Naive thymus-derived CD4-positive, alpha-beta T cell (primary cell): ENCODE data around the gene KRTAP10-10. TPM values are rescaled to one million over a fixed set of nuclear protein-coding genes. Genes with fewer than 3 reads are reported as not detected.
A peak's percentile ranks its signal among the peaks of the same experiment; 100 is the strongest.

ENCODE experiments used
- ATAC-seq: fragments of 150-1000 bp; cut with Tn5 transposase; 2 replicates; pipeline ENCODE4 v1.10.0; 2021; ENCODE audit warnings: mild to moderate bottlenecking, moderate library complexity
- CTCF ChIA-PET: fragments of 350-600 bp; sonication (Branson Sonifier 250); formaldehyde crosslinking; loops from one replicate; lab custom pipeline; 2021; ENCODE audit warnings: antibody characterized with exemption; lab: Charles Lee
- POLR2A ChIA-PET: fragments of 350-600 bp; sonication (Branson Sonifier 250); formaldehyde crosslinking; loops from one replicate; lab custom pipeline; 2021; ENCODE audit warnings: antibody characterized with exemption, inconsistent platforms; lab: Charles Lee
- DNase-seq, 9 donors: peaks; one replicate each; pipeline versions ENCODE4 v3.0.0 to v3.0.0-alpha.2; 2020 to 2022; ENCODE audit warnings: mixed read lengths in 1 of 9
- H3K27ac ChIP-seq: one replicate; pipeline ENCODE4 v1.7.0; 2013; ENCODE audit warnings: mild to moderate bottlenecking, low read depth, low read length, moderate library complexity
- H3K27me3 ChIP-seq, 2 donors: one replicate each; pipeline ENCODE4 v1.7.0; 2013; ENCODE audit warnings: low read length in 2 of 2, mild to moderate bottlenecking in 2 of 2, moderate library complexity in 2 of 2; ENCODE audit not compliant: control insufficient read depth in 2 of 2, insufficient read depth in 2 of 2
- H3K36me3 ChIP-seq, 3 experiments: 1 replicate in 2 of 3; 2 replicates in 1 of 3; pipeline ENCODE4 v1.7.0; 2013; ENCODE audit warnings: low read length in 3 of 3, mild to moderate bottlenecking in 3 of 3, moderate library complexity in 1 of 3; ENCODE audit not compliant: insufficient read depth in 3 of 3, control insufficient read depth in 2 of 3
- H3K4me1 ChIP-seq, 2 donors: one replicate each; pipeline ENCODE4 v1.7.0; 2013; ENCODE audit warnings: low read length in 2 of 2, mild to moderate bottlenecking in 2 of 2, moderate library complexity in 1 of 2; ENCODE audit not compliant: control insufficient read depth in 2 of 2, insufficient read depth in 2 of 2
- H3K4me3 ChIP-seq: 2 replicates; pipeline ENCODE4 v1.7.0; 2013; ENCODE audit warnings: mild to moderate bottlenecking, low read length
- H3K9me3 ChIP-seq, 3 experiments: 1 replicate in 2 of 3; 2 replicates in 1 of 3; pipeline ENCODE4 v1.7.0; 2013; ENCODE audit warnings: low read length in 3 of 3; ENCODE audit not compliant: control insufficient read depth in 2 of 3
- H3K27ac Mint-ChIP-seq, 9 donors: one replicate each; pipeline ENCODE4 v1.8.0; 2020 to 2022; ENCODE audit warnings: mixed read lengths in 9 of 9, mild to moderate bottlenecking in 8 of 9, moderate library complexity in 5 of 9, inconsistent platforms in 2 of 9
- H3K27me3 Mint-ChIP-seq, 5 donors: one replicate each; pipeline ENCODE4 v1.8.0; 2021 to 2022; ENCODE audit warnings: mixed read lengths in 5 of 5, mild to moderate bottlenecking in 1 of 5
- H3K36me3 Mint-ChIP-seq, 5 donors: one replicate each; pipeline ENCODE4 v1.8.0; 2020 to 2022; ENCODE audit warnings: mixed read lengths in 5 of 5, mild to moderate bottlenecking in 3 of 5, inconsistent platforms in 1 of 5
- H3K4me1 Mint-ChIP-seq, 7 donors: one replicate each; pipeline ENCODE4 v1.8.0; 2020 to 2022; ENCODE audit warnings: mixed read lengths in 7 of 7, mild to moderate bottlenecking in 3 of 7, inconsistent platforms in 1 of 7
- H3K4me3 Mint-ChIP-seq, 10 donors: one replicate each; pipeline ENCODE4 v1.8.0; 2020 to 2022; ENCODE audit warnings: mild to moderate bottlenecking in 10 of 10, mixed read lengths in 10 of 10, moderate library complexity in 6 of 10, inconsistent platforms in 2 of 10
- H3K9me3 Mint-ChIP-seq, 11 donors: one replicate each; pipeline ENCODE4 v1.8.0; 2020 to 2022; ENCODE audit warnings: mixed read lengths in 11 of 11, mild to moderate bottlenecking in 4 of 11, inconsistent platforms in 1 of 11, moderate library complexity in 1 of 11
- intact Hi-C, 2 donors: fragments of 100-400 bp; cut with micrococcal nuclease; formaldehyde crosslinking; loops; one replicate each; pipeline ENCODE4 v1.15.1; 2023
- polyA plus RNA-seq, 2 donors: library from polyadenylated mRNA; unstranded; fragments of 300-500 nt; fragmentation: Illumina TruSeq; gene quantifications; one replicate each; pipeline ENCODE4 v1.2.3, GENCODE V29; 2021
- total RNA-seq, 6 experiments: library from RNA in 5 of 6; stranded (reverse) in 5 of 6; gene quantifications; 1 replicate in 5 of 6; 2 replicates in 1 of 6; pipeline ENCODE4 v1.2.3 and lab custom pipeline; 2021 to 2026

KRTAP10-10 gene
- total and polyA plus RNA-seq, 7 experiments from 2014 or later, result not detected

- ATAC-seq (no peak), DNase-seq (no peak)
- Mint-ChIP-seq H3K27me3 (peaks cover 0 to 32% (median 6%) of the 10 kb centered on the region in 5 donors), H3K27ac (no peak overlapping the region), H3K4me1 (peaks cover 0 to 5% (median 0%) of the 10 kb centered on the region in 7 donors), H3K9me3 (peaks cover 2 to 30% (median 11%) of the 10 kb centered on the region in 11 donors), H3K36me3 (peaks cover 0 to 7% (median 0%) of the 10 kb centered on the region in 5 donors), H3K4me3 (no peak overlapping the region)
- Histone ChIP-seq H3K9me3 (no peaks in the 10 kb centered on the region), H3K4me3 (no peak overlapping the region), H3K4me1 (no peaks in the 10 kb centered on the region), H3K27ac (no peak overlapping the region), H3K27me3 (no peaks in the 10 kb centered on the region), H3K36me3 (no peaks in the 10 kb centered on the region)
- intact Hi-C loops, result no loop called here
- POLR2A ChIA-PET, result no interaction called here
- CTCF ChIA-PET, result no interaction called here
These were observed 35.3 kb upstream of the KRTAP10-10 start for GRCh38 chr21:44601596-44602462.

GRCh38 chr21:44602463-44602850 lies 34.7 kb upstream of the KRTAP10-10 start:
- no peak overlapping the region for H3K4me3 Mint-ChIP-seq
- intact Hi-C loops, result no loop called here
- H3K27me3 Mint-ChIP-seq, result peaks cover 0 to 35% (median 6%) of the 10 kb centered on the region in 5 donors
- peaks cover 2 to 30% (median 11%) of the 10 kb centered on the region in 11 donors for H3K9me3 Mint-ChIP-seq
- ATAC-seq (no peak), DNase-seq (no peak)
- Histone ChIP-seq H3K27ac (no peak overlapping the region), H3K36me3 (no peaks in the 10 kb centered on the region), H3K4me1 (no peaks in the 10 kb centered on the region), H3K4me3 (no peak overlapping the region), H3K9me3 (no peaks in the 10 kb centered on the region), H3K27me3 (no peaks in the 10 kb centered on the region)
- H3K4me1 Mint-ChIP-seq, result peaks cover 0 to 5% (median 0%) of the 10 kb centered on the region in 7 donors
- H3K36me3 Mint-ChIP-seq, result peaks cover 0 to 7% (median 0%) of the 10 kb centered on the region in 5 donors
- ChIA-PET CTCF (no interaction called here), POLR2A (no interaction called here)
- no peak overlapping the region for H3K27ac Mint-ChIP-seq

GRCh38 chr21:44603109-44603875 lies 33.9 kb upstream of the KRTAP10-10 start:
- H3K4me3 Mint-ChIP-seq, result no peak overlapping the region
- H3K27ac Mint-ChIP-seq, result no peak overlapping the region
- H3K9me3 Mint-ChIP-seq, result peaks cover 2 to 30% (median 11%) of the 10 kb centered on the region in 11 donors
- ChIA-PET CTCF (no interaction called here), POLR2A (no interaction called here)
- peaks cover 0 to 6% (median 0%) of the 10 kb centered on the region in 5 donors for H3K36me3 Mint-ChIP-seq
- no peaks in the 10 kb centered on the region for H3K27me3 ChIP-seq
- H3K4me1 Mint-ChIP-seq, result peaks cover 0 to 5% (median 0%) of the 10 kb centered on the region in 7 donors
- no peaks in the 10 kb centered on the region for H3K4me1 ChIP-seq
- DNase-seq, result no peak
- H3K4me3 ChIP-seq, result no peak overlapping the region
- peaks cover 0 to 33% (median 6%) of the 10 kb centered on the region in 5 donors for H3K27me3 Mint-ChIP-seq
- no peaks in the 10 kb centered on the region for H3K9me3 ChIP-seq
- H3K36me3 ChIP-seq, result no peaks in the 10 kb centered on the region
- intact Hi-C loops, result no loop called here
- no peak for ATAC-seq
- H3K27ac ChIP-seq, result no peak overlapping the region

GRCh38 chr21:44603911-44604310 lies 33.2 kb upstream of the KRTAP10-10 start:
- H3K4me3 Mint-ChIP-seq, result no peak overlapping the region
- H3K27me3 Mint-ChIP-seq, result peaks cover 0 to 33% (median 6%) of the 10 kb centered on the region in 5 donors
- POLR2A ChIA-PET, result no interaction called here
- Histone ChIP-seq H3K4me3 (no peak overlapping the region), H3K27ac (no peak overlapping the region), H3K9me3 (no peaks in the 10 kb centered on the region), H3K27me3 (no peaks in the 10 kb centered on the region), H3K4me1 (no peaks in the 10 kb centered on the region), H3K36me3 (no peaks in the 10 kb centered on the region)
- H3K4me1 Mint-ChIP-seq, result peaks cover 0 to 5% (median 0%) of the 10 kb centered on the region in 7 donors
- DNase-seq (no peak), ATAC-seq (no peak)
- intact Hi-C loops, result no loop called here
- H3K36me3 Mint-ChIP-seq, result peaks cover 0 to 3% (median 2%) of the 10 kb centered on the region in 5 donors
- peaks cover 0 to 27% (median 10%) of the 10 kb centered on the region in 11 donors for H3K9me3 Mint-ChIP-seq
- CTCF ChIA-PET, result no interaction called here
- H3K27ac Mint-ChIP-seq, result no peak overlapping the region

- Mint-ChIP-seq H3K9me3 (peaks cover 8 to 47% (median 20%) of the 10 kb centered on the region in 11 donors), H3K4me1 (peaks cover 0 to 5% (median 0%) of the 10 kb centered on the region in 7 donors), H3K4me3 (no peak overlapping the region), H3K36me3 (peaks cover 8 to 14% (median 9%) of the 10 kb centered on the region in 5 donors), H3K27ac (peak overlapping the region in 1 of 9 donors; percentile 21), H3K27me3 (peaks cover 0 to 37% (median 6%) of the 10 kb centered on the region in 5 donors)
- CTCF ChIA-PET, result no interaction called here
- Histone ChIP-seq H3K4me1 (no peaks in the 10 kb centered on the region), H3K36me3 (no peaks in the 10 kb centered on the region), H3K27me3 (no peaks in the 10 kb centered on the region), H3K4me3 (no peak overlapping the region), H3K9me3 (peaks cover 0 to 15% (median 0%) of the 10 kb centered on the region in 3 experiments), H3K27ac (no peak overlapping the region)
- no peak for DNase-seq
- ATAC-seq, result no peak
- intact Hi-C loops, result no loop called here
- POLR2A ChIA-PET, result no interaction called here
These were observed 30.7 kb upstream of the KRTAP10-10 start for GRCh38 chr21:44606495-44606894.

GRCh38 chr21:44609193-44609592 lies 28.0 kb upstream of the KRTAP10-10 start:
- ATAC-seq (no peak), DNase-seq (no peak)
- ChIA-PET CTCF (no interaction called here), POLR2A (no interaction called here)
- H3K36me3 ChIP-seq, result no peaks in the 10 kb centered on the region
- H3K4me1 ChIP-seq, result no peaks in the 10 kb centered on the region
- H3K4me3 ChIP-seq, result no peak overlapping the region
- no peak overlapping the region for H3K27ac Mint-ChIP-seq
- peaks cover 8 to 14% (median 9%) of the 10 kb centered on the region in 5 donors for H3K36me3 Mint-ChIP-seq
- intact Hi-C loops, result no loop called here
- no peak overlapping the region for H3K4me3 Mint-ChIP-seq
- H3K4me1 Mint-ChIP-seq, result peaks cover 0 to 11% (median 4%) of the 10 kb centered on the region in 7 donors
- peaks cover 0 to 30% (median 6%) of the 10 kb centered on the region in 5 donors for H3K27me3 Mint-ChIP-seq
- H3K9me3 ChIP-seq, result peaks cover 0 to 19% (median 0%) of the 10 kb centered on the region in 3 experiments
- H3K27me3 ChIP-seq, result no peaks in the 10 kb centered on the region
- no peak overlapping the region for H3K27ac ChIP-seq
- H3K9me3 Mint-ChIP-seq, result peaks cover 8 to 48% (median 20%) of the 10 kb centered on the region in 11 donors
